Neutrophil (primary cell): Measurements from ENCODE around the gene MEPCE.

Experiments used
- H3K27ac ChIP-seq: fragments of 200-600 bp; sonication (generic); 2 replicates; pipeline ENCODE4 v1.5.1; 2016; ENCODE audit warnings: mild to moderate bottlenecking, moderate library complexity
- H3K27me3 ChIP-seq: fragments of 200-600 bp; sonication (generic); 2 replicates; pipeline ENCODE4 v1.6.0; 2016; ENCODE audit warnings: mild to moderate bottlenecking
- H3K36me3 ChIP-seq: fragments of 200-600 bp; sonication (generic); 2 replicates; pipeline ENCODE4 v1.5.1; 2017
- H3K4me1 ChIP-seq, 2 experiments: fragments of 200-600 bp in 1 of 2; sonication (generic) in 1 of 2; 1 replicate in 1 of 2; 2 replicates in 1 of 2; pipeline versions ENCODE4 v1.5.1 to v1.6.1; 2013 to 2016; ENCODE audit warnings: low read depth in 1 of 2, low read length in 1 of 2, mild to moderate bottlenecking in 1 of 2, moderate library complexity in 1 of 2; ENCODE audit not compliant: control insufficient read depth in 1 of 2, insufficient read depth in 1 of 2
- H3K4me3 ChIP-seq, 2 experiments: fragments of 200-600 bp in 1 of 2; sonication (generic) in 1 of 2; 1 replicate in 1 of 2; 2 replicates in 1 of 2; pipeline ENCODE4 v1.5.1; 2013 to 2016; ENCODE audit warnings: low read depth in 1 of 2, low read length in 1 of 2, mild to moderate bottlenecking in 1 of 2, moderate library complexity in 1 of 2
- H3K9me3 ChIP-seq: fragments of 200-600 bp; sonication (generic); 2 replicates; pipeline ENCODE4 v1.5.1; 2016
- CTCF ChIP-seq: fragments of 200-600 bp; sonication (generic); IDR thresholded peaks from 2 replicates; pipeline ENCODE4 v1.5.1; 2016; ENCODE audit warnings: antibody characterized with exemption

Gene MEPCE

DNA sequence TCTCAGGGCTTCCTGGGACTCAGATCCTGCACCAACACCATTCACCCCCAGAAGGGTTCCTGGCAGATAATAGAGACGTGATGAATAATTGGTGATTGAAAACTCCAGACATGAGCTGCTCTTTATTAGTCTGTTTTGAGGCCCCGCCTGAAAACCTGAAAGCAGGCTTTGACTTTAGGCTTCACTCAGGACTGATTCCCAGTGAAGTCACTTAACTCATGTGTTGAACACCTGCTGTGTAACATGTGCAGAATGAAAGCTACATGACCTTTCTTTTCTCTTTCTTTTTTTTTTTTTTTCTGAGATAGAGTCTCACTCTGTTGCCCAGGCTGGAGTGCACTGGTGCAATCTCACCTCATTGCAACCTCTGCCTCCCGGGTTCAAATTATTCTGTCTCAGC, 25.6 kb downstream of the MEPCE start:
- no peak overlapping the region for H3K4me3 ChIP-seq
- peaks cover 2 to 8% of the 10 kb centered on the region in 2 experiments for H3K4me1 ChIP-seq
- no peak overlapping the region for H3K27ac ChIP-seq
- H3K9me3 ChIP-seq = no peaks in the 10 kb centered on the region
- H3K36me3 ChIP-seq = peaks cover 35% of the 10 kb centered on the region
- TF ChIP-seq CTCF = no peak
- no peaks in the 10 kb centered on the region for H3K27me3 ChIP-seq

GRCh38 chr7:100456562-100456961, 26.9 kb downstream of the MEPCE start:
- H3K4me3 ChIP-seq = no peak overlapping the region
- H3K4me1 ChIP-seq = no peaks in the 10 kb centered on the region
- H3K27me3 ChIP-seq = no peaks in the 10 kb centered on the region
- H3K36me3 ChIP-seq = peaks cover 48% of the 10 kb centered on the region
- H3K9me3 ChIP-seq = no peaks in the 10 kb centered on the region
- TF ChIP-seq CTCF = no peak
- no peak overlapping the region for H3K27ac ChIP-seq

DNA sequence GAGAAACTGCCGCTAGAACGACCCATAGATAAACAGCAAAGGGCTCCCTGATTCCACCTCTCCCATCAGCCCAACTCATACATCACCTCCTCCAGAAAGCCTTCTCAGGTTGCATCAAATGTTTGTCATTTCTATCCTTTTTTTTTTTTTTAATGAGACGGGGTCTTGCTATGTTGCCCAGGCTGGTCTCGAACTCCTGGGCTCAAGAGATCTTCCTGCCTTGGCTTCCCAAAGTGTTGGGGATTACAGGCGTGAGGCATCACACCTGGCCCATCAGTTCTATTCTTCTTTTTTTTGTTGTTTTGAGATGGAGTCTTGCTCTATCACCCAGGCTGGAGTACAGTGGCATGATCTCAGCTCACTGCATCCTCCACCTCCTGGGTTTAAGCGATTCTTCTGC, 27.4 kb downstream of the MEPCE start:
- TF ChIP-seq CTCF = no peak
- H3K27me3 ChIP-seq = no peaks in the 10 kb centered on the region

GRCh38 chr7:100464210-100464660, 34.6 kb downstream of the MEPCE start, which contains the start of gene SPACDR:
Gene SPACDR (minus strand): TSS chr7:100464260. CDS start chr7:100464025, 235 bp downstream.
- H3K4me1 ChIP-seq = peaks cover 1 to 2% of the 10 kb centered on the region in 2 experiments
- H3K27ac ChIP-seq = no peak within 1 kb of the TSS
- H3K27me3 ChIP-seq = no peaks in the 10 kb centered on the region
- H3K36me3 ChIP-seq = peaks cover 99% of the 10 kb centered on the region
- no peak within 1 kb of the TSS for H3K4me3 ChIP-seq
- no peaks in the 10 kb centered on the region for H3K9me3 ChIP-seq
- no peak for TF ChIP-seq CTCF

More for the DNA sequence above, 27.4 kb downstream of the MEPCE start:
- no peaks in the 10 kb centered on the region for H3K9me3 ChIP-seq
- no peak overlapping the region for H3K27ac ChIP-seq
- no peak overlapping the region for H3K4me3 ChIP-seq
- peaks cover 53% of the 10 kb centered on the region for H3K36me3 ChIP-seq
- no peaks in the 10 kb centered on the region for H3K4me1 ChIP-seq

DNA sequence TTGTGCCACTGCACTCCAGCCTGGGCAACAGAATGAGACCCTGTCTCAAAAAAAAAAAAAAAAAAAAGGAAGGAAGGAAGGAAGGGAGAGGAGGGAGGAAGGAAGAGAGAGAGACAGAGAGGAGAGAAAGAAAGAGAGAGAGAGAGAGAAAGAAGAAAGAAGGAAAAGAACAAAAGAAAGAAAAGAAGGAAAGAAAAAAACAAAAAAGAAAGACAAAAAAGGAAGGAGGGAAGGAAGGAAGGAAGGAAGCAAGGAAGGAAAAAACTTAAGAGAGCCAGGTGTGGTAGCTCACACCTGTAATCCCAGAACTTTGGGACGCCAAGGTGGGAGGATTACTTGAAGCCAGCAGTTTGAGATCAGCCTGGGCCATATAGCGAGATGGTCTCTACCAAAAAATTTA, 35.2 kb downstream of the MEPCE start:
- no peak for TF ChIP-seq CTCF
- no peak overlapping the region for H3K27ac ChIP-seq
- peaks cover 99% of the 10 kb centered on the region for H3K36me3 ChIP-seq

DNA sequence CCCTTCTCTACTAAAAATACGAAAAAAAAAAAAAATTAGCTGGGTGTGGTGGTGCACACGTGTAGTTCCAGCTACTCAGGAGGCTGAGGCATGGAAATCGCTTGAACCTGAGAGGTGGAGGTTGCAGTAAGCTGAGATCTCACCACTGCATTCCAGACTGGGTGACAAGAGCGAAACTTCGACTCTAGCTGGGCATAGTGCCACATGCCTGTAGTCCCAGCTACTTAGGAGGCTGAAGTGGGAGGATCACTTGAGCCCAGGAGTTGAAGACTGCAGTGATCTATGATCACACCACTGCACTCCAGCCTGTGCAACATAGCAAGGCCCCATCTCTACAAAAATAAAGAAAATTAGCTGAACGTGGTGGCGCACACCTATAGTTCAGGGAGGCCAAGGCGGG, 35.7 kb downstream of the MEPCE start:
- H3K27me3 ChIP-seq = no peaks in the 10 kb centered on the region
- H3K27ac ChIP-seq = no peak overlapping the region
- TF ChIP-seq CTCF = no peak
- H3K4me1 ChIP-seq = peaks cover 7 to 12% of the 10 kb centered on the region in 2 experiments
- no peaks in the 10 kb centered on the region for H3K9me3 ChIP-seq
- H3K36me3 ChIP-seq = peaks cover 99% of the 10 kb centered on the region
- H3K4me3 ChIP-seq = no peak overlapping the region

More for the DNA sequence above, 35.2 kb downstream of the MEPCE start:
- H3K9me3 ChIP-seq = no peaks in the 10 kb centered on the region
- peaks cover 7% of the 10 kb centered on the region in 2 experiments for H3K4me1 ChIP-seq
- no peaks in the 10 kb centered on the region for H3K27me3 ChIP-seq
- no peak overlapping the region for H3K4me3 ChIP-seq
